Caco-2 (cell line): ENCODE results near the gene HDAC4. TPM values are rescaled to one million over a fixed set of nuclear protein-coding genes. Genes with fewer than 3 reads are reported as not detected.
A peak's percentile ranks its signal among the peaks of the same experiment; 100 is the strongest.

Experiments
- BruUV-seq: library from RNA; stranded (reverse); fragments of 400-500 nt; replicated peaks from 2 replicates; lab custom pipeline; 2021; lab: Mats Ljungman, UMichigan
- CTCF ChIA-PET: fragments of 300-600 bp; sonication (Branson Sonifier 250); formaldehyde crosslinking; loops from one replicate; lab custom pipeline; 2022; ENCODE audit warnings: antibody characterized with exemption; lab: Charles Lee
- POLR2A ChIA-PET: fragments of 300-600 bp; sonication (Branson Sonifier 250); formaldehyde crosslinking; loops from one replicate; lab custom pipeline; 2022; ENCODE audit warnings: antibody characterized with exemption; lab: Charles Lee
- DNase-seq, 2 experiments: peaks; one replicate each; pipeline versions ENCODE4 v3.0.0 to v3.0.0-alpha.2; 2020 to 2022
- H3K27me3 ChIP-seq: replicated peaks from 2 replicates; pipeline ENCODE4 v1.6.0; 2011; ENCODE audit warnings: low read length; ENCODE audit not compliant: control insufficient read depth, insufficient read depth
- H3K36me3 ChIP-seq: 2 replicates; pipeline ENCODE4 v1.5.1; 2011; ENCODE audit warnings: low read length; ENCODE audit not compliant: control insufficient read depth, insufficient read depth
- H3K4me1 ChIP-seq: fragments of 250-450 bp; sonication (Bioruptor Pico); 2 replicates; pipeline ENCODE4 v1.5.1; 2020; ENCODE audit warnings: mild to moderate bottlenecking
- H3K4me3 ChIP-seq: 2 replicates; pipeline ENCODE4 v1.5.1; 2011; ENCODE audit warnings: low read depth, mild to moderate bottlenecking, control low read depth, low read length
- H3K9me3 ChIP-seq: fragments of 250-450 bp; sonication (Bioruptor Pico); 2 replicates; pipeline ENCODE4 v1.5.1; 2020; ENCODE audit warnings: mild to moderate bottlenecking, moderate library complexity
- H3K27ac Mint-ChIP-seq: one replicate; pipeline ENCODE4 v1.8.0; 2022; ENCODE audit warnings: mixed read lengths; ENCODE audit not compliant: unreplicated experiment
- H3K27me3 Mint-ChIP-seq: one replicate; pipeline ENCODE4 v1.8.0; 2022; ENCODE audit warnings: mixed read lengths; ENCODE audit not compliant: insufficient read depth, unreplicated experiment
- H3K36me3 Mint-ChIP-seq: one replicate; pipeline ENCODE4 v1.8.0; 2022; ENCODE audit warnings: mild to moderate bottlenecking, mixed read lengths; ENCODE audit not compliant: insufficient read depth, unreplicated experiment
- H3K4me1 Mint-ChIP-seq: one replicate; pipeline ENCODE4 v1.8.0; 2022; ENCODE audit warnings: low read depth, mixed read lengths; ENCODE audit not compliant: unreplicated experiment
- H3K4me3 Mint-ChIP-seq: one replicate; pipeline ENCODE4 v1.8.0; 2022; ENCODE audit warnings: mild to moderate bottlenecking, moderate library complexity, mixed read lengths; ENCODE audit not compliant: unreplicated experiment
- H3K9me3 Mint-ChIP-seq: one replicate; pipeline ENCODE4 v1.8.0; 2022; ENCODE audit warnings: mixed read lengths; ENCODE audit not compliant: unreplicated experiment
- CTCF ChIP-seq, 2 experiments: fragments of 200-600 bp in 1 of 2; IDR thresholded peaks; 1 replicate in 1 of 2; 2 replicates in 1 of 2; pipeline versions ENCODE4 v1.5.1 to v1.8.0; 2011 to 2022; ENCODE audit warnings: antibody characterized with exemption in 1 of 2, control low read depth in 1 of 2, inconsistent platforms in 1 of 2, low read depth in 1 of 2, low read length in 1 of 2, mild to moderate bottlenecking in 1 of 2, moderate library complexity in 1 of 2; ENCODE audit not compliant: insufficient read depth in 1 of 2, severe bottlenecking in 1 of 2, unreplicated experiment in 1 of 2
- intact Hi-C: fragments of 100-400 bp; cut with micrococcal nuclease; formaldehyde crosslinking; loops from one replicate; pipeline ENCODE4 v1.10.0; 2022; ENCODE audit not compliant: unreplicated experiment
- total RNA-seq: library from RNA; stranded (reverse); gene quantifications from 2 replicates; pipeline ENCODE4 v1.2.3, GENCODE V29; 2022

The HDAC4 gene
- total RNA-seq, 1 experiment from 2014 or later, result 15.5 TPM

GRCh38 chr2:239405071-239405470 is 4.3 kb upstream of the HDAC4 start:
- CTCF ChIA-PET, result no interaction called here

GRCh38 chr2:239402666-239403065 is 1.8 kb upstream of the HDAC4 start:
- no peak for TF ChIP-seq CTCF (IDR thresholded peaks at IDR 0.05; ENCODE audit: insufficient read depth in 1 of 2, low read depth in 1 of 2, low read length in 1 of 2, severe bottlenecking in 1 of 2, unreplicated experiment in 1 of 2)
- no peaks in the 10 kb centered on the region for H3K9me3 ChIP-seq
- H3K36me3 ChIP-seq, result no peaks in the 10 kb centered on the region
- Mint-ChIP-seq H3K27ac (peak overlapping the region; percentile 91), H3K4me3 (peak overlapping the region; percentile 81), H3K27me3 (no peaks in the 10 kb centered on the region), H3K36me3 (peaks cover 18% of the 10 kb centered on the region), H3K4me1 (no peaks in the 10 kb centered on the region), H3K9me3 (no peaks in the 10 kb centered on the region)
- no peaks in the 10 kb centered on the region for H3K4me1 ChIP-seq
- POLR2A ChIA-PET, result no interaction called here
- peak overlapping the region; percentile 68; the same call in 1 of the 2 replicates for H3K4me3 ChIP-seq
- no peaks in the 10 kb centered on the region for H3K27me3 ChIP-seq
- intact Hi-C loops, result loop anchor here (10.0 kb wide), 1 partner anchor 172 kb away; no protein-coding TSS in a partner anchor
- DNase-seq, result no peak
- BruUV-seq, result no TSS peak
- CTCF ChIA-PET, result no interaction called here

More at GRCh38 chr2:239405071-239405470, 4.3 kb upstream of the HDAC4 start:
- H3K4me1 ChIP-seq, result no peaks in the 10 kb centered on the region
- H3K27ac Mint-ChIP-seq, result no peak overlapping the region
- POLR2A ChIA-PET, result no interaction called here
- no peaks in the 10 kb centered on the region for H3K36me3 ChIP-seq
- DNase-seq, result no peak
- no peaks in the 10 kb centered on the region for H3K9me3 ChIP-seq
- no peaks in the 10 kb centered on the region for H3K4me1 Mint-ChIP-seq
- H3K9me3 Mint-ChIP-seq, result no peaks in the 10 kb centered on the region
- no peak overlapping the region for H3K4me3 ChIP-seq
- H3K36me3 Mint-ChIP-seq, result peaks cover 18% of the 10 kb centered on the region
- BruUV-seq, result no TSS peak
- H3K27me3 Mint-ChIP-seq, result no peaks in the 10 kb centered on the region
- no peak for TF ChIP-seq CTCF (IDR thresholded peaks at IDR 0.05; ENCODE audit: insufficient read depth in 1 of 2, low read depth in 1 of 2, low read length in 1 of 2, severe bottlenecking in 1 of 2, unreplicated experiment in 1 of 2)
- no peaks in the 10 kb centered on the region for H3K27me3 ChIP-seq
- intact Hi-C loops, result loop anchor here (10.0 kb wide), 1 partner anchor 170 kb away; no protein-coding TSS in a partner anchor
- H3K4me3 Mint-ChIP-seq, result no peak overlapping the region

GRCh38 chr2:239401881-239402233 is 1.0 kb upstream of the HDAC4 start:
- Histone ChIP-seq H3K36me3 (no peaks in the 10 kb centered on the region), H3K9me3 (no peaks in the 10 kb centered on the region), H3K27me3 (no peaks in the 10 kb centered on the region), H3K4me1 (no peaks in the 10 kb centered on the region), H3K4me3 (peak overlapping the region; percentile 68)
- intact Hi-C loops, result loop anchor here (10.0 kb wide), 1 partner anchor 173 kb away; no protein-coding TSS in a partner anchor
- no peaks in the 10 kb centered on the region for H3K9me3 Mint-ChIP-seq
- H3K27ac Mint-ChIP-seq, result peak overlapping the region; percentile 91
- peak; percentile 14 to 31 for TF ChIP-seq CTCF (IDR thresholded peaks at IDR 0.05; ENCODE audit: insufficient read depth in 1 of 2, low read depth in 1 of 2, low read length in 1 of 2, severe bottlenecking in 1 of 2, unreplicated experiment in 1 of 2)
- ChIA-PET POLR2A (no interaction called here), CTCF (no interaction called here)
- H3K27me3 Mint-ChIP-seq, result no peaks in the 10 kb centered on the region
- peak overlapping the region; percentile 81 for H3K4me3 Mint-ChIP-seq
- H3K36me3 Mint-ChIP-seq, result peaks cover 18% of the 10 kb centered on the region
- DNase-seq, result peak in 1 of 2 experiments; percentile 64
- BruUV-seq, result TSS peak; percentile 89
- no peaks in the 10 kb centered on the region for H3K4me1 Mint-ChIP-seq
